T-helper 17 cell (primary cell): ENCODE data around the gene UGT2B15. TPM values are rescaled to one million over a fixed set of nuclear protein-coding genes. Genes with fewer than 3 reads are reported as not detected.

Source experiments
- ATAC-seq: fragments of 150-1000 bp; cut with Tn5 transposase; 2 replicates; pipeline ENCODE4 v1.10.0; 2021; ENCODE audit warnings: mild to moderate bottlenecking, moderate library complexity
- DNase-seq, 3 donors: peaks; one replicate each; pipeline versions ENCODE4 v3.0.0 to v3.0.0-alpha.2; 2020 to 2021
- H3K9me3 ChIP-seq: one replicate; pipeline ENCODE4 v1.7.0; 2013; ENCODE audit warnings: low read length, mild to moderate bottlenecking; ENCODE audit not compliant: control insufficient read depth, poor library complexity, severe bottlenecking
- H3K27ac Mint-ChIP-seq: one replicate; pipeline ENCODE4 v1.8.0; 2022; ENCODE audit warnings: mild to moderate bottlenecking, moderate library complexity, mixed read lengths
- H3K27me3 Mint-ChIP-seq: one replicate; pipeline ENCODE4 v1.8.0; 2022; ENCODE audit warnings: mixed read lengths
- H3K36me3 Mint-ChIP-seq: one replicate; pipeline ENCODE4 v1.8.0; 2022; ENCODE audit warnings: low read depth, mixed read lengths
- H3K4me1 Mint-ChIP-seq: one replicate; pipeline ENCODE4 v1.8.0; 2022; ENCODE audit warnings: mild to moderate bottlenecking, mixed read lengths
- H3K4me3 Mint-ChIP-seq: one replicate; pipeline ENCODE4 v1.8.0; 2022; ENCODE audit warnings: mild to moderate bottlenecking, moderate library complexity, mixed read lengths
- total RNA-seq, 4 donors: library from RNA in 2 of 4; stranded (reverse) in 2 of 4; gene quantifications; one replicate each; pipeline ENCODE4 v1.2.3 and lab custom pipeline; 2022 to 2026

UGT2B15 gene
- total RNA-seq, 2 donors from 2014 or later = not detected

- Mint-ChIP-seq H3K4me3 (no peak overlapping the region), H3K4me1 (peaks cover 3% of the 10 kb centered on the region), H3K27ac (no peak overlapping the region), H3K27me3 (peaks cover 17% of the 10 kb centered on the region), H3K36me3 (no peaks in the 10 kb centered on the region)
- DNase-seq (no peak), ATAC-seq (no peak)
- no peaks in the 10 kb centered on the region for H3K9me3 ChIP-seq
These were observed 53.3 kb downstream of the UGT2B15 start for GRCh38 chr4:68617003-68617698.

DNA sequence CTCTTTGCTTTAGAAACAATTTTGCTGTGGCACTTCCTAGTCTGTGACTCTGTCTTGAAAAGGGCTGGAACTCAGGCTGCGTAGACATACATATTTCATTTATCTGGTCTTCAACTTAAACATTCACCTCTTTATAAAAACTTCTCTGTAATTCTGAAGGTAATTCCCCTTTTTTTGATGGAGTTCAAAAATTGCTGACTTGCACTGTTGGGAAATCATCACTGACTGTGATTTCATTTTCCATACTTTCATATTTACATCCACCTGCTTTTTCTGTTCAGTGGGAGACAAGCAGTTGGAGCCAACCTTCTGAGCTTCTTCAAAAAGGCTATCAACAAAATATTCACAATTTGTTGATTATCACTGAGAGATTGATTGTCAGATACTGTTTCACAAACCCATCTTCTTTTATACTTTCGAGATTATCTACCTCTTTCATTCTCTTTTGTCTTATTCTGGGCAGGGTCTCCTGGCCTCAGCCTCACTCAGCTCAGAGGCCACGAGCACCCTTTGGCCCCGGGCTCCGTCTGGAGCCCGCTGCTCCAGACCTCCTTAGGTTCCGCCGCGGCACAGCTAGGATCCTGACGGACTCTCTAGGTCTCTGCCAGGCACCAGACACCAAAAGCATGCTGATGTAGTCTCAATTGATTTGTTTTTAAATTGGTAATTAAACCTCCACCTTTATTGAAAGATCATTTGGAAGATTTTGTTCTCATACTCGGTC is 54.6 kb downstream of the UGT2B15 start:
- Mint-ChIP-seq H3K27me3 (peaks cover 17% of the 10 kb centered on the region), H3K36me3 (no peaks in the 10 kb centered on the region), H3K4me3 (no peak overlapping the region), H3K27ac (no peak overlapping the region), H3K4me1 (no peaks in the 10 kb centered on the region)
- DNase-seq = no peak
- no peaks in the 10 kb centered on the region for H3K9me3 ChIP-seq
- ATAC-seq = no peak

DNA sequence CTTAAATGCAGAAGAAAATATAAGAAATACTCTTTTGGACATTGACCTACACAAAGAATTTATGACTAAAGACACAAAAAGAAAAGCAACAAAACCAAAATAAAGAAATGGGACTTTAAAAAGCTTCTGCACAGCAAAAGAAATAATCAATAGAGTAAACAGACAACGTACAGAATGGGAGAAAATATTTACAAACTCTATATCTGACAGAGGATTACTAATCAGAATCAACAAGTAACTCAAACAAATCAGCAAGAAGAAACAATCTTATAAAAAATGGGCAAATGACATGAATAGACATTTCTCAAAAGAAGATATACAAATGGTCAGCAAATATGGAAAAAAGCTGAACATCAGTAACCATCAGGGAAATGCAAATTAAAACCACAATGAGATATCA is 56.7 kb downstream of the UGT2B15 start:
- H3K27ac Mint-ChIP-seq = no peak overlapping the region
- no peaks in the 10 kb centered on the region for H3K36me3 Mint-ChIP-seq
- H3K4me3 Mint-ChIP-seq = no peak overlapping the region
- no peak for ATAC-seq
- H3K9me3 ChIP-seq = no peaks in the 10 kb centered on the region
- no peak for DNase-seq
- H3K4me1 Mint-ChIP-seq = no peaks in the 10 kb centered on the region
- peaks cover 10% of the 10 kb centered on the region for H3K27me3 Mint-ChIP-seq

- no peaks in the 10 kb centered on the region for H3K27me3 Mint-ChIP-seq
- DNase-seq = no peak
- H3K4me1 Mint-ChIP-seq = no peaks in the 10 kb centered on the region
- no peaks in the 10 kb centered on the region for H3K36me3 Mint-ChIP-seq
- no peaks in the 10 kb centered on the region for H3K9me3 ChIP-seq
- no peak overlapping the region for H3K4me3 Mint-ChIP-seq
- ATAC-seq = no peak
- H3K27ac Mint-ChIP-seq = no peak overlapping the region
These were observed 64.2 kb downstream of the UGT2B15 start for GRCh38 chr4:68606240-68606639.

- Mint-ChIP-seq H3K4me1 (no peaks in the 10 kb centered on the region), H3K36me3 (no peaks in the 10 kb centered on the region), H3K4me3 (no peak overlapping the region), H3K27me3 (no peaks in the 10 kb centered on the region), H3K27ac (no peak overlapping the region)
- DNase-seq (no peak), ATAC-seq (no peak)
- no peaks in the 10 kb centered on the region for H3K9me3 ChIP-seq
These were observed 71.3 kb downstream of the UGT2B15 start for GRCh38 chr4:68599150-68599549.

DNA sequence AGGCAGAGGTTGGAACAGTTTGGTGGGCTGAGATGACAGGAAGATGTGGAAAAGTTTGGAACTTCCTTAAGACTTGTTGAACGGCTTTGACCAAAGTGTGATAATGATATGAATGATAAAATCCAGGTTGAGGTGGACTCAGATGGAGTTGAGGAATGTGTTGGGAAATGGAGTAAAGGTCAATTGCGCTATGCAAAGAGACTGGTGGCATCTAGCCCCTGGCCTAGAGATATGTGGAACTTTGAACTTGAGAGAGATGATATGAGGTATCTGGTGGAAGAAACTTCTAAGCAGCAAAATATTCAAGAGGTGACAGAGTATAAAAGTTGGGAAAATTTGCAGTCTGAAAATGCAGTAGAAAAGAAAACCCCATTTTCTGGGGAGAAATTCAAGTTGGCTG is 73.0 kb downstream of the UGT2B15 start:
- Mint-ChIP-seq H3K27me3 (peaks cover 7% of the 10 kb centered on the region), H3K27ac (no peak overlapping the region), H3K4me3 (no peak overlapping the region), H3K4me1 (no peaks in the 10 kb centered on the region), H3K36me3 (no peaks in the 10 kb centered on the region)
- H3K9me3 ChIP-seq = no peaks in the 10 kb centered on the region
- no peak for DNase-seq
- no peak for ATAC-seq

Other genes with a start within 250 kb of the UGT2B15 start
- not detected for gene TMPRSS11E, start 223.2 kb downstream of the UGT2B15 start, total RNA-seq
- not detected for gene UGT2B17, start 94.3 kb downstream of the UGT2B15 start, total RNA-seq
- gene UGT2B10, start 145.3 kb upstream of the UGT2B15 start, total RNA-seq = not detected